ENCODE measurements around the gene DGKZ. TPM values are rescaled to one million over a fixed set of nuclear protein-coding genes. Genes with fewer than 3 reads are reported as not detected.

The DGKZ gene
- total and polyA plus RNA-seq, 8 donors, result 24.0 to 405 (median 61.7) TPM

DNA sequence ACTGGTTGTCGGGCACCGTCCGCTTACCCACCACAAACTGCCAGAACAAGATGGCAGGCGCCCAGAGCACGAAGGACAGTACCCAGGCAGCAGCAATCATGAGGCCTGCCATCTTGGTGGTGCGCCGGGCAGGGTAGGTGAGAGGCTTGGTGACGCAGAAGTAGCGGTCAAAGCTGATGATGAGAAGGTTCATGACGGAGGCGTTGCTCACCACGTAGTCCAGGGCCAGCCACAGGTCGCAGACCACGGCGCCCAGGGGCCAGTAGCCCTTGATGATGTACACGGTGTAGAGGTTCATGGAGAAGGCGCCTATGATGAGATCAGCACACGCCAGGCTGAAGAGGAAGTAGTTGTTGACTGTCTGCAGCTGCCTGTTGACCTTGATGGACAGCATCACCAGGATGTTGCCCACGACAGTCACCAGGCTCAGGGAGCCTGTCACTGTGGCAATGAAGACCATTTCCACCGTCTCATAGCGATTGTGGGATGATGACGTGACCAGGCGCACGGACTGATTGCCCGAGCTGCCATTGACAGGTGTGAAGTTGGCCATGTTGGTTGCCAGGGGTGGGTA is 38.8 kb downstream of the DGKZ start:
- peaks cover 8 to 100% (median 44%) of the 10 kb centered on the region in 3 donors for H3K27me3 ChIP-seq
- no peaks in the 10 kb centered on the region for H3K9me3 ChIP-seq
- H3K27ac ChIP-seq, result no peak overlapping the region
- WGBS, 5 donors, result 92 to 98% (median 96%) methylated on average over 25 of the region's 25 CpGs
- TF ChIP-seq, protein P1, sequence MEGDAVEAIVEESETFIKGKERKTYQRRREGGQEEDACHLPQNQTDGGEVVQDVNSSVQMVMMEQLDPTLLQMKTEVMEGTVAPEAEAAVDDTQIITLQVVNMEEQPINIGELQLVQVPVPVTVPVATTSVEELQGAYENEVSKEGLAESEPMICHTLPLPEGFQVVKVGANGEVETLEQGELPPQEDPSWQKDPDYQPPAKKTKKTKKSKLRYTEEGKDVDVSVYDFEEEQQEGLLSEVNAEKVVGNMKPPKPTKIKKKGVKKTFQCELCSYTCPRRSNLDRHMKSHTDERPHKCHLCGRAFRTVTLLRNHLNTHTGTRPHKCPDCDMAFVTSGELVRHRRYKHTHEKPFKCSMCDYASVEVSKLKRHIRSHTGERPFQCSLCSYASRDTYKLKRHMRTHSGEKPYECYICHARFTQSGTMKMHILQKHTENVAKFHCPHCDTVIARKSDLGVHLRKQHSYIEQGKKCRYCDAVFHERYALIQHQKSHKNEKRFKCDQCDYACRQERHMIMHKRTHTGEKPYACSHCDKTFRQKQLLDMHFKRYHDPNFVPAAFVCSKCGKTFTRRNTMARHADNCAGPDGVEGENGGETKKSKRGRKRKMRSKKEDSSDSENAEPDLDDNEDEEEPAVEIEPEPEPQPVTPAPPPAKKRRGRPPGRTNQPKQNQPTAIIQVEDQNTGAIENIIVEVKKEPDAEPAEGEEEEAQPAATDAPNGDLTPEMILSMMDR (IDR thresholded peaks at IDR 0.05), result no peak
- no peak for TF ChIP-seq POLR2AphosphoS5 (IDR thresholded peaks at IDR 0.05)
- TF ChIP-seq EP300 (IDR thresholded peaks at IDR 0.05), result no peak
- H3K4me1 ChIP-seq, result peaks cover 36 to 49% (median 41%) of the 10 kb centered on the region in 4 donors
- H3K4me3 ChIP-seq, result no peak overlapping the region
- intact Hi-C loops (cut with DNase I; ENCODE audit: low total_unique reads), result no loop called here
- peak in 1 of 2 donors; percentile 7 for DNase-seq
- H3K36me3 ChIP-seq, result no peaks in the 10 kb centered on the region

DNA sequence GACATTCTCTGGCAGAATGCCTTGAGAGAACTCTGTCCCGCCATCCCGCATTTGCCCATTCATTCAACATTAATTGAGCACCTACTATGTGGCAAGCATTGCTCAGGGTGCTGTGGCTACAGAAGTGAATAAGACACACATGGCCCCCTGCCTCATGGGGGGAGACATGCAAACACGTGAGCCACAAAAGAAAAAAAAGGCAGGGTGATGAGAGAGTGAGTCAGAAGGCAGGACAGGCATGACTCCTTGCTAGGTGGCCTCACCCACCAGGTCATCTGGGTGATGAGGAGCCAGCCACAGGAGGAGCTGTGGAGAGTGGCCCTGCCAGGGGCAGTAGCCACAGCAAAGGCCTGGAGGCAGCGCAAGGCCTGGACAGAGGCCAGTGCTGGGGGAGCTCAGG is 39.4 kb downstream of the DGKZ start:
- TF ChIP-seq, protein P1 (IDR thresholded peaks at IDR 0.05), result no peak
- TF ChIP-seq EP300 (IDR thresholded peaks at IDR 0.05) (no peak), POLR2A (IDR thresholded peaks at IDR 0.05) (no peak), POLR2AphosphoS5 (IDR thresholded peaks at IDR 0.05) (no peak)
- 85 to 94% (median 90%) methylated on average over 4 of the region's 4 CpGs for WGBS, 5 donors
- peak in 1 of 2 donors; percentile 13 for DNase-seq
- H3K27ac ChIP-seq, result no peak overlapping the region
- H3K36me3 ChIP-seq, result no peaks in the 10 kb centered on the region
- H3K9me3 ChIP-seq, result no peaks in the 10 kb centered on the region
- no peak overlapping the region for H3K4me3 ChIP-seq
- intact Hi-C loops (cut with DNase I; ENCODE audit: low total_unique reads), result no loop called here
- H3K27me3 ChIP-seq, result peaks cover 11 to 100% (median 50%) of the 10 kb centered on the region in 3 donors
- peaks cover 40 to 49% (median 44%) of the 10 kb centered on the region in 4 donors for H3K4me1 ChIP-seq

DNA sequence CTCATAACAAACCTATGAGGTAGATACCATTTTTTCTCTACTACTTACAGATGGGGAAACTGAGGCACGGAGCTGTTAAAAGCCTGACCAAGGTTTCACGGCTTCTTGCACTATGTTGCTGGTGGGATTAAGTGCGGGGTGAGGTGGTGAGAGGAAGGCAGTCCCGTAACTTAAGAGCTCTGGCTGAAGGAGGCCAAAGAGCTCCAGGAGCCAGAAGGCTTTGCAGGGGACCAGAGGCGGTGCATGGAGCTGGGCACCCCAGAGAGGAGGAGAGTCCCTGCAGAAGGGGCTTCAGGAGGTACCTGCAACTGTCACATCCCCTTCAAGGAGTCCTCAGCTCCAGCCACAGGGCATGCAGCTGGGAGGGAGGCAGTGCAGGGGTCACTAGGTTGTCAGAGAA is 40.2 kb downstream of the DGKZ start:
- intact Hi-C loops (cut with DNase I; ENCODE audit: low total_unique reads), result no loop called here
- Histone ChIP-seq H3K9me3 (no peaks in the 10 kb centered on the region), H3K36me3 (no peaks in the 10 kb centered on the region), H3K4me3 (no peak overlapping the region), H3K4me1 (peaks cover 40 to 49% (median 44%) of the 10 kb centered on the region in 4 donors), H3K27ac (no peak overlapping the region), H3K27me3 (peaks cover 17 to 100% (median 58%) of the 10 kb centered on the region in 3 donors)
- 76 to 86% (median 80%) methylated on average over 5 of the region's 5 CpGs for WGBS, 5 donors
- peak in 1 of 2 donors; percentile 5 for DNase-seq
- TF ChIP-seq POLR2AphosphoS5 (IDR thresholded peaks at IDR 0.05), result no peak
- TF ChIP-seq, protein P1 (IDR thresholded peaks at IDR 0.05), result no peak
- TF ChIP-seq POLR2A (IDR thresholded peaks at IDR 0.05), result no peak
- no peak for TF ChIP-seq EP300 (IDR thresholded peaks at IDR 0.05)

DNA sequence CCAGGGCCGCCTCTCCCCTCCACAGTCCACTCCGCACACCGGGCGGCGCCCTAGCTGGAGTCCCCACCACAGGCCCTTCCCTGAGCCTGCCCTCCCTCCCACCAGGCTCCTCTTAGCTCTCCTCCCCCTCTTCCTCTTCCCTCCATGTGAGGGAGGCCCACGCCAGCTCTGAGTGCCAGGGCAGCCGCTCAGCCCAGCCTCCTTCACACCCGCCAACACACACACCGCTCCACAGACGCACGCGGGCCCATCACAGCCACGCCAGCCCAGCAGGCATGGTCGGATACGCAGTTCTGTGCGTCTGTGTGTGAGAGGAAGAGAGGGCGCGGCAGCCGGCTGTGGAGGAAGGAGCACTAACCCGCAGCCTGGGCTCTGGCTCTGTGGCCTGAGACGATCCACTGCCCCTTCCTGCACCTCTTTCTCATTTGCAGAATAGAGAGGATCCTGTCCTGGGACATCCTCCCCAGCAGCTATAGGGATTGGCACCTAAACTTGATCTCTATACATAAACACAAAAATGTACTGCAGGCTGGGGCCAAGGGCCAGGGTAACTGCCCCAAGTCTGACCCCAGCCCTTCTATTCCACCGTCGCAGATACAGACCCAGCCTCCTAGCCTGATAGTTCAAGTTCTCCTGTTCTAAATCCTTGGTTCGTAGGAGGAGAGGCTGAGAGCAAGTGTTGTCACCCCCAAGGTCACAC is 40.8 kb downstream of the DGKZ start:
- TF ChIP-seq POLR2A (IDR thresholded peaks at IDR 0.05) (no peak), EP300 (IDR thresholded peaks at IDR 0.05) (no peak), POLR2AphosphoS5 (IDR thresholded peaks at IDR 0.05) (no peak)
- TF ChIP-seq, protein P1 (IDR thresholded peaks at IDR 0.05), result no peak
- intact Hi-C loops (cut with DNase I; ENCODE audit: low total_unique reads), result no loop called here
- DNase-seq, result peak in 1 of 2 donors; percentile 63
- H3K4me1 ChIP-seq, result peaks cover 41 to 49% (median 45%) of the 10 kb centered on the region in 4 donors
- H3K4me3 ChIP-seq, result no peak overlapping the region
- WGBS, 5 donors, result 12 to 21% (median 14%) methylated on average over 14 to 24 of the region's 24 CpGs
- peaks cover 17 to 100% (median 58%) of the 10 kb centered on the region in 3 donors for H3K27me3 ChIP-seq
- no peak overlapping the region for H3K27ac ChIP-seq
- H3K36me3 ChIP-seq, result no peaks in the 10 kb centered on the region
- no peaks in the 10 kb centered on the region for H3K9me3 ChIP-seq

Data from stomach (tissue), 9 donors.